HepG2 (cell line): Measurements from ENCODE around the gene KDM7A. TPM values are rescaled to one million over a fixed set of nuclear protein-coding genes. Genes with fewer than 3 reads are reported as not detected.

ENCODE experiments used
- KDM5B ChIP-seq: sonication (generic); formaldehyde crosslinking; IDR thresholded peaks from 2 replicates; pipeline ENCODE4 v1.4.0; 2020; ENCODE audit warnings: missing genetic modification reagents, mild to moderate bottlenecking, borderline replicate concordance
- KLF6 ChIP-seq: IDR thresholded peaks from 2 replicates; pipeline ENCODE4 v1.8.0; 2016; ENCODE audit warnings: missing biosample characterization, missing genetic modification reagents
- KLF9 ChIP-seq: IDR thresholded peaks from 2 replicates; pipeline ENCODE4 v1.6.1; 2016; ENCODE audit warnings: low read depth
- NR3C1 ChIP-seq: sonication (generic); formaldehyde crosslinking; IDR thresholded peaks from 2 replicates; pipeline ENCODE4 v1.4.0; 2020; ENCODE audit warnings: missing genetic modification reagents
- PLRG1 ChIP-seq: fragments of 450-650 bp; conservative IDR thresholded peaks from 2 replicates; pipeline ENCODE4 v1.6.1; 2016
- SP140L ChIP-seq: sonication (generic); formaldehyde crosslinking; IDR thresholded peaks from 2 replicates; pipeline ENCODE4 v1.4.0; 2020; ENCODE audit warnings: missing genetic modification reagents, borderline replicate concordance
- TGIF2 ChIP-seq: IDR thresholded peaks from 2 replicates; pipeline ENCODE4 v1.6.1; 2016; ENCODE audit warnings: control low read depth, missing compliant biosample characterization
- ZBTB3 ChIP-seq: sonication (generic); formaldehyde crosslinking; IDR thresholded peaks from 2 replicates; pipeline ENCODE4 v1.4.0; 2020; ENCODE audit warnings: low read depth, mild to moderate bottlenecking, moderate library complexity, missing genetic modification reagents, borderline replicate concordance
- ZNF549 ChIP-seq: sonication (generic); formaldehyde crosslinking; IDR thresholded peaks from 2 replicates; pipeline ENCODE4 v1.5.0; 2020; ENCODE audit warnings: missing genetic modification reagents
- ZSCAN29 ChIP-seq: sonication (generic); formaldehyde crosslinking; conservative IDR thresholded peaks from 2 replicates; pipeline ENCODE4 v1.4.0; 2020; ENCODE audit warnings: mild to moderate bottlenecking, missing genetic modification reagents
- polyA plus RNA-seq, 8 experiments: library from polyadenylated mRNA; depleted of rRNA in 3 of 8; stranded (reverse) in 7 of 8; unstranded in 1 of 8; fragments of >200 nt; fragmentation: Illumina TruSeq in 4 of 8; extraction: Trizol in 4 of 8; gene quantifications; 2 replicates each; pipeline versions ENCODE4 v1.2.1 to v1.2.3, GENCODE V29; 2011 to 2016; ENCODE audit warnings: low read depth in 4 of 8, missing spikeins in 1 of 8, mixed read lengths in 1 of 8; ENCODE audit not compliant: insufficient read depth in 1 of 8
- total RNA-seq, 5 experiments: library from RNA; depleted of rRNA; stranded (reverse); fragments of >200 nt; fragmentation: Illumina TruSeq; extraction: Trizol; gene quantifications; 2 replicates each; pipeline ENCODE4 v1.2.3, GENCODE V29; 2016; ENCODE audit warnings: low read depth in 1 of 5
- TF ChIP-seq, protein P1 (sequence below): sonication (generic); formaldehyde crosslinking; IDR thresholded peaks from 2 replicates; pipeline ENCODE4 v1.4.0; 2020; ENCODE audit warnings: missing genetic modification reagents
- TF ChIP-seq, protein P2 (sequence below): IDR thresholded peaks from 2 replicates; pipeline ENCODE4 v1.6.1; 2016; ENCODE audit warnings: low read depth, missing genetic modification reagents, missing compliant biosample characterization
- TF ChIP-seq, protein P3 (sequence below): sonication (generic); formaldehyde crosslinking; IDR thresholded peaks from 2 replicates; pipeline ENCODE4 v1.9.0; 2021; ENCODE audit warnings: missing genetic modification reagents, borderline replicate concordance
- TF ChIP-seq, protein P4 (sequence below): sonication (generic); formaldehyde crosslinking; IDR thresholded peaks from 2 replicates; pipeline ENCODE4 v1.4.0; 2020; ENCODE audit warnings: mild to moderate bottlenecking, low read depth, missing genetic modification reagents

The KDM7A gene
- total and polyA plus RNA-seq, 2 of the 13 experiments (the other 11 are each of a cell fraction or from before 2014, with no cell fraction given) = 10.8 to 16.8 TPM

DNA sequence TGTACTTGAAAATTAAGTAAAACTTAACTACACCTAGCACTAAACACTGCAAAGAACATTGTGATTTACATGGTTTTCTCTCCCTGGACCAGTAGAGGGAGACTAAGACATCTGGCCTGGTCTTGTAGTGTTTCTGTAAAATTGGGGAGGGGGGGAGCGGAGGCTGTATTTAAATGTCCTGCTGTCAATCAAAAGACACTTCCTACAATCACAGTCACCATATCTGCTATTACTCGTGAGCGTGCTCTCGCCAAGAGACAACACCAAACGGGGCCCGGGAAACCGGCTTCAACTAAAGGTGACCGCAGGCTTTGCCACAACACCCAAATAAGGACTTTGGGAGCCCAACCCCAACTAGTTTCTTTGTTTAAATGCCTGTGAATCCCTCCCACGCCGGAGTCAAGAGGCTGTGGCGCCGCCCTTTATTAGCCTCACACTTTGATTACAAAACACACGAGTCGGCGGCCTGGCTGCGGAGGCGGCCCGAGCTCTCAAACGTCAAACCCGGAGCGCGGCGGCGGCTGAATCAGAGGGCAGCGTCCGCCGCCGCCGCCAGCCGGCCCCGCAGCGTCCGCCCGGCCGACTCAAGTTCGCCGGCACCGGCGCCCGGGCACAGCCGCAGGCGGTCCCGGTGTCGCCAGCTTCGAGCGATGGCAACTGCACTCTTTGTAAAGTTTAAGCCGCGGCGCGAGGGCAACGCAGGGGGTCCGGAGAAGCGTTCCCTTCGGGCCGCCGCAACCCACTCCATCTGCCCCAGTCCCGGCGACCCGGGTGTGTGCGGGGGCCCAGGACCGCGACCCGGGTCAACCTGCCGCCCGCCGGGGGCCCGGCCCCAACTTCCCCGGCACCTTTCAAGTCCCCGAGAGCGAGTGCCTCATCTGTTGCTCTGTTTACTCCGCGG is 1.3 kb downstream of the KDM7A start (continued):
- TF ChIP-seq TGIF2 (CRISPR knock-in tag) (peak; percentile 79; the same call in 1 of the 2 replicates), KDM5B (CRISPR knock-in tag) (0 out of 2 replicates have a peak, but pooled peaks have one; percentile 26), KLF6 (CRISPR knock-in tag) (no peak), PLRG1 (no peak), NR3C1 (CRISPR knock-in tag) (no peak), SP140L (no peak), ZNF549 (CRISPR knock-in tag) (no peak), ZSCAN29 (0 out of 2 replicates have a peak, but pooled peaks have one; percentile 41), KLF9 (CRISPR knock-in tag) (no peak), ZBTB3 (no peak)
- TF ChIP-seq, protein P1, sequence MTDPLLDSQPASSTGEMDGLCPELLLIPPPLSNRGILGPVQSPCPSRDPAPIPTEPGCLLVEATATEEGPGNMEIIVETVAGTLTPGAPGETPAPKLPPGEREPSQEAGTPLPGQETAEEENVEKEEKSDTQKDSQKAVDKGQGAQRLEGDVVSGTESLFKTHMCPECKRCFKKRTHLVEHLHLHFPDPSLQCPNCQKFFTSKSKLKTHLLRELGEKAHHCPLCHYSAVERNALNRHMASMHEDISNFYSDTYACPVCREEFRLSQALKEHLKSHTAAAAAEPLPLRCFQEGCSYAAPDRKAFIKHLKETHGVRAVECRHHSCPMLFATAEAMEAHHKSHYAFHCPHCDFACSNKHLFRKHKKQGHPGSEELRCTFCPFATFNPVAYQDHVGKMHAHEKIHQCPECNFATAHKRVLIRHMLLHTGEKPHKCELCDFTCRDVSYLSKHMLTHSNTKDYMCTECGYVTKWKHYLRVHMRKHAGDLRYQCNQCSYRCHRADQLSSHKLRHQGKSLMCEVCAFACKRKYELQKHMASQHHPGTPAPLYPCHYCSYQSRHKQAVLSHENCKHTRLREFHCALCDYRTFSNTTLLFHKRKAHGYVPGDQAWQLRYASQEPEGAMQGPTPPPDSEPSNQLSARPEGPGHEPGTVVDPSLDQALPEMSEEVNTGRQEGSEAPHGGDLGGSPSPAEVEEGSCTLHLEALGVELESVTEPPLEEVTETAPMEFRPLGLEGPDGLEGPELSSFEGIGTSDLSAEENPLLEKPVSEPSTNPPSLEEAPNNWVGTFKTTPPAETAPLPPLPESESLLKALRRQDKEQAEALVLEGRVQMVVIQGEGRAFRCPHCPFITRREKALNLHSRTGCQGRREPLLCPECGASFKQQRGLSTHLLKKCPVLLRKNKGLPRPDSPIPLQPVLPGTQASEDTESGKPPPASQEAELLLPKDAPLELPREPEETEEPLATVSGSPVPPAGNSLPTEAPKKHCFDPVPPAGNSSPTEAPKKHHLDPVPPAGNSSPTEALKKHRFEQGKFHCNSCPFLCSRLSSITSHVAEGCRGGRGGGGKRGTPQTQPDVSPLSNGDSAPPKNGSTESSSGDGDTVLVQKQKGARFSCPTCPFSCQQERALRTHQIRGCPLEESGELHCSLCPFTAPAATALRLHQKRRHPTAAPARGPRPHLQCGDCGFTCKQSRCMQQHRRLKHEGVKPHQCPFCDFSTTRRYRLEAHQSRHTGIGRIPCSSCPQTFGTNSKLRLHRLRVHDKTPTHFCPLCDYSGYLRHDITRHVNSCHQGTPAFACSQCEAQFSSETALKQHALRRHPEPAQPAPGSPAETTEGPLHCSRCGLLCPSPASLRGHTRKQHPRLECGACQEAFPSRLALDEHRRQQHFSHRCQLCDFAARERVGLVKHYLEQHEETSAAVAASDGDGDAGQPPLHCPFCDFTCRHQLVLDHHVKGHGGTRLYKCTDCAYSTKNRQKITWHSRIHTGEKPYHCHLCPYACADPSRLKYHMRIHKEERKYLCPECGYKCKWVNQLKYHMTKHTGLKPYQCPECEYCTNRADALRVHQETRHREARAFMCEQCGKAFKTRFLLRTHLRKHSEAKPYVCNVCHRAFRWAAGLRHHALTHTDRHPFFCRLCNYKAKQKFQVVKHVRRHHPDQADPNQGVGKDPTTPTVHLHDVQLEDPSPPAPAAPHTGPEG (CRISPR knock-in tag) = no peak
- TF ChIP-seq, protein P2, sequence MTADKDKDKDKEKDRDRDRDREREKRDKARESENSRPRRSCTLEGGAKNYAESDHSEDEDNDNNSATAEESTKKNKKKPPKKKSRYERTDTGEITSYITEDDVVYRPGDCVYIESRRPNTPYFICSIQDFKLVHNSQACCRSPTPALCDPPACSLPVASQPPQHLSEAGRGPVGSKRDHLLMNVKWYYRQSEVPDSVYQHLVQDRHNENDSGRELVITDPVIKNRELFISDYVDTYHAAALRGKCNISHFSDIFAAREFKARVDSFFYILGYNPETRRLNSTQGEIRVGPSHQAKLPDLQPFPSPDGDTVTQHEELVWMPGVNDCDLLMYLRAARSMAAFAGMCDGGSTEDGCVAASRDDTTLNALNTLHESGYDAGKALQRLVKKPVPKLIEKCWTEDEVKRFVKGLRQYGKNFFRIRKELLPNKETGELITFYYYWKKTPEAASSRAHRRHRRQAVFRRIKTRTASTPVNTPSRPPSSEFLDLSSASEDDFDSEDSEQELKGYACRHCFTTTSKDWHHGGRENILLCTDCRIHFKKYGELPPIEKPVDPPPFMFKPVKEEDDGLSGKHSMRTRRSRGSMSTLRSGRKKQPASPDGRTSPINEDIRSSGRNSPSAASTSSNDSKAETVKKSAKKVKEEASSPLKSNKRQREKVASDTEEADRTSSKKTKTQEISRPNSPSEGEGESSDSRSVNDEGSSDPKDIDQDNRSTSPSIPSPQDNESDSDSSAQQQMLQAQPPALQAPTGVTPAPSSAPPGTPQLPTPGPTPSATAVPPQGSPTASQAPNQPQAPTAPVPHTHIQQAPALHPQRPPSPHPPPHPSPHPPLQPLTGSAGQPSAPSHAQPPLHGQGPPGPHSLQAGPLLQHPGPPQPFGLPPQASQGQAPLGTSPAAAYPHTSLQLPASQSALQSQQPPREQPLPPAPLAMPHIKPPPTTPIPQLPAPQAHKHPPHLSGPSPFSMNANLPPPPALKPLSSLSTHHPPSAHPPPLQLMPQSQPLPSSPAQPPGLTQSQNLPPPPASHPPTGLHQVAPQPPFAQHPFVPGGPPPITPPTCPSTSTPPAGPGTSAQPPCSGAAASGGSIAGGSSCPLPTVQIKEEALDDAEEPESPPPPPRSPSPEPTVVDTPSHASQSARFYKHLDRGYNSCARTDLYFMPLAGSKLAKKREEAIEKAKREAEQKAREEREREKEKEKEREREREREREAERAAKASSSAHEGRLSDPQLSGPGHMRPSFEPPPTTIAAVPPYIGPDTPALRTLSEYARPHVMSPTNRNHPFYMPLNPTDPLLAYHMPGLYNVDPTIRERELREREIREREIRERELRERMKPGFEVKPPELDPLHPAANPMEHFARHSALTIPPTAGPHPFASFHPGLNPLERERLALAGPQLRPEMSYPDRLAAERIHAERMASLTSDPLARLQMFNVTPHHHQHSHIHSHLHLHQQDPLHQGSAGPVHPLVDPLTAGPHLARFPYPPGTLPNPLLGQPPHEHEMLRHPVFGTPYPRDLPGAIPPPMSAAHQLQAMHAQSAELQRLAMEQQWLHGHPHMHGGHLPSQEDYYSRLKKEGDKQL (CRISPR knock-in tag) = no peak
- TF ChIP-seq, protein P3, sequence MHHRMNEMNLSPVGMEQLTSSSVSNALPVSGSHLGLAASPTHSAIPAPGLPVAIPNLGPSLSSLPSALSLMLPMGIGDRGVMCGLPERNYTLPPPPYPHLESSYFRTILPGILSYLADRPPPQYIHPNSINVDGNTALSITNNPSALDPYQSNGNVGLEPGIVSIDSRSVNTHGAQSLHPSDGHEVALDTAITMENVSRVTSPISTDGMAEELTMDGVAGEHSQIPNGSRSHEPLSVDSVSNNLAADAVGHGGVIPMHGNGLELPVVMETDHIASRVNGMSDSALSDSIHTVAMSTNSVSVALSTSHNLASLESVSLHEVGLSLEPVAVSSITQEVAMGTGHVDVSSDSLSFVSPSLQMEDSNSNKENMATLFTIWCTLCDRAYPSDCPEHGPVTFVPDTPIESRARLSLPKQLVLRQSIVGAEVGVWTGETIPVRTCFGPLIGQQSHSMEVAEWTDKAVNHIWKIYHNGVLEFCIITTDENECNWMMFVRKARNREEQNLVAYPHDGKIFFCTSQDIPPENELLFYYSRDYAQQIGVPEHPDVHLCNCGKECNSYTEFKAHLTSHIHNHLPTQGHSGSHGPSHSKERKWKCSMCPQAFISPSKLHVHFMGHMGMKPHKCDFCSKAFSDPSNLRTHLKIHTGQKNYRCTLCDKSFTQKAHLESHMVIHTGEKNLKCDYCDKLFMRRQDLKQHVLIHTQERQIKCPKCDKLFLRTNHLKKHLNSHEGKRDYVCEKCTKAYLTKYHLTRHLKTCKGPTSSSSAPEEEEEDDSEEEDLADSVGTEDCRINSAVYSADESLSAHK = no peak
- TF ChIP-seq, protein P4, sequence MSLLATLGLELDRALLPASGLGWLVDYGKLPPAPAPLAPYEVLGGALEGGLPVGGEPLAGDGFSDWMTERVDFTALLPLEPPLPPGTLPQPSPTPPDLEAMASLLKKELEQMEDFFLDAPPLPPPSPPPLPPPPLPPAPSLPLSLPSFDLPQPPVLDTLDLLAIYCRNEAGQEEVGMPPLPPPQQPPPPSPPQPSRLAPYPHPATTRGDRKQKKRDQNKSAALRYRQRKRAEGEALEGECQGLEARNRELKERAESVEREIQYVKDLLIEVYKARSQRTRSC (CRISPR knock-in tag) = no peak
